ENCODE data around the gene TAAR5.

DNA sequence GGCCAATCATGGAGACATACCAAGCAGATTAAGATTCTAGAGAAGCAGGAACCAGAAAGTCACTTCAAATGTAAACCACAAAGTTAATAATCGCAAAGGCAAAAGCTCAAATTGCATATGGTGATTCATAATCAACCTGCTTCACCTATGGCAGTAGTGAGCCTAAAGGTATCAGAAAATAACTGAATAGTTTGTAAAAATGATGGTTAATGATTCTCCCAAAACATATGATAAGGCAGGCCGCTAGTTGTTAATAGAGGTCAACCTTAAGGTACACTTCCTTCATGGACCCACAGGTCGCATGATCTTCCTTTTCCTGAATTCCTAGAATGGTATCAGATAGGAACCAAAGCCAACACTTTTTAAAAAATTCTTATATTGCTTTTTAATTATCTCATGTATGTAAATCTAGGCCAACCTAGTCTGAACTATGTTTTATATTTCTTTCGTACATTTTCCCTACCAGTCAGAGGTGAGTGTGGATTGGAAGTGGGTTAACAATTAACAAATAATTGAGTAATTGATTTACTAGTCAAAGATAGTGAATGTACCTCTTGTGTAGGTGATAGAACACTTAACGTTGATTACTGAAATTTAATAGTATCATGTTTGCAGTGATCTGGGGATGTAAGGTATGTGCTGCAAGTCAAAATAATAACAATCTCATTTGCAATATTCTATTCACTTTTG, 18.1 kb upstream of the TAAR5 start:
- TF ChIP-seq POLR2AphosphoS5 (IDR thresholded peaks at IDR 0.05; ENCODE audit: borderline replicate concordance, low read depth, low read length): no peak
- TF ChIP-seq EZH2 (IDR thresholded peaks at IDR 0.05): no peak
- no peak for TF ChIP-seq FOXP2 (optimal IDR thresholded peaks at IDR 0.05; ENCODE audit: control extremely low read depth, extremely low read length, insufficient read depth)

All from SK-N-MC (cell line).